ENCODE results near the gene FKBP1B.

The FKBP1B gene

GRCh38 chr2:24045511-24046508 lies 3.7 kb upstream of the FKBP1B start:
- H3K4me1 ChIP-seq (ENCODE audit: insufficient read depth, low read length) = peaks cover 6% of the 10 kb centered on the region; the same call in 1 of the 2 replicates
- H3K9me3 ChIP-seq (ENCODE audit: control insufficient read depth, insufficient read depth, low read length) = no peaks in the 10 kb centered on the region
- no peaks in the 10 kb centered on the region for H3K36me3 ChIP-seq (ENCODE audit: insufficient read depth, low read length)
- peak overlapping the region; percentile 92 for H3K9ac ChIP-seq (ENCODE audit: low read depth, low read length)

GRCh38 chr2:24046599-24046929 lies 3.0 kb upstream of the FKBP1B start:
- peaks cover 6% of the 10 kb centered on the region; the same call in 1 of the 2 replicates for H3K4me1 ChIP-seq (ENCODE audit: insufficient read depth, low read length)
- H3K36me3 ChIP-seq (ENCODE audit: insufficient read depth, low read length) = no peaks in the 10 kb centered on the region
- H3K9me3 ChIP-seq (ENCODE audit: control insufficient read depth, insufficient read depth, low read length) = no peaks in the 10 kb centered on the region
- peak overlapping the region; percentile 92 for H3K9ac ChIP-seq (ENCODE audit: low read depth, low read length)

GRCh38 chr2:24046930-24047702 lies 2.4 kb upstream of the FKBP1B start, which contains the start of gene WDCP:
TSS of gene WDCP (minus strand) at chr2:24047391. CDS start at chr2:24039494, 7,897 bp downstream.
- Histone ChIP-seq H3K9ac (ENCODE audit: low read depth, low read length) (peak within 1 kb of the TSS; percentile 92), H3K9me3 (ENCODE audit: control insufficient read depth, insufficient read depth, low read length) (no peaks in the 10 kb centered on the region), H3K36me3 (ENCODE audit: insufficient read depth, low read length) (no peaks in the 10 kb centered on the region), H3K4me1 (ENCODE audit: insufficient read depth, low read length) (peaks cover 6% of the 10 kb centered on the region; the same call in 1 of the 2 replicates)

DNA sequence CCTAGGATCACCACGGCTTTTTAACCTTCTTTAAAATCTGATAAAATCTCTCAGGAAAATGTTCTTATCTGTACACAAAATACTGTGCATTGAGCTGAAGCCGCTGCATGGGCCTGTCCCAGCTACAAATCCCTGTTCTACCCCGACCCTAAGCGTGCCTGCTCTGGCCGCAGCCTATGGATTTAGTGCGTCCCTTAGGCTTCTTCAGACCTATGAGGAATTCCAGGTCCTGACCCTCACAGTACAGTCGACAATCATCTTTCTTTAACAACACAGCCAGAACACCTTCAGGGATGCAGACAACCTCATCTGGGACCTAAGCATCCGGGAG lies 1.9 kb upstream of the FKBP1B start:
- H3K36me3 ChIP-seq (ENCODE audit: insufficient read depth, low read length) = no peaks in the 10 kb centered on the region
- peak overlapping the region; percentile 92 for H3K9ac ChIP-seq (ENCODE audit: low read depth, low read length)
- H3K9me3 ChIP-seq (ENCODE audit: control insufficient read depth, insufficient read depth, low read length) = no peaks in the 10 kb centered on the region
- peaks cover 6% of the 10 kb centered on the region; the same call in 1 of the 2 replicates for H3K4me1 ChIP-seq (ENCODE audit: insufficient read depth, low read length)

- peaks cover 6% of the 10 kb centered on the region; the same call in 1 of the 2 replicates for H3K4me1 ChIP-seq (ENCODE audit: insufficient read depth, low read length)
- no peaks in the 10 kb centered on the region for H3K36me3 ChIP-seq (ENCODE audit: insufficient read depth, low read length)
- peak overlapping the region; percentile 85; the same call in 1 of the 2 replicates for H3K9ac ChIP-seq (ENCODE audit: low read depth, low read length)
- H3K9me3 ChIP-seq (ENCODE audit: control insufficient read depth, insufficient read depth, low read length) = no peaks in the 10 kb centered on the region
Observed at GRCh38 chr2:24048769-24049484, 614 bp upstream of the FKBP1B start.

DNA sequence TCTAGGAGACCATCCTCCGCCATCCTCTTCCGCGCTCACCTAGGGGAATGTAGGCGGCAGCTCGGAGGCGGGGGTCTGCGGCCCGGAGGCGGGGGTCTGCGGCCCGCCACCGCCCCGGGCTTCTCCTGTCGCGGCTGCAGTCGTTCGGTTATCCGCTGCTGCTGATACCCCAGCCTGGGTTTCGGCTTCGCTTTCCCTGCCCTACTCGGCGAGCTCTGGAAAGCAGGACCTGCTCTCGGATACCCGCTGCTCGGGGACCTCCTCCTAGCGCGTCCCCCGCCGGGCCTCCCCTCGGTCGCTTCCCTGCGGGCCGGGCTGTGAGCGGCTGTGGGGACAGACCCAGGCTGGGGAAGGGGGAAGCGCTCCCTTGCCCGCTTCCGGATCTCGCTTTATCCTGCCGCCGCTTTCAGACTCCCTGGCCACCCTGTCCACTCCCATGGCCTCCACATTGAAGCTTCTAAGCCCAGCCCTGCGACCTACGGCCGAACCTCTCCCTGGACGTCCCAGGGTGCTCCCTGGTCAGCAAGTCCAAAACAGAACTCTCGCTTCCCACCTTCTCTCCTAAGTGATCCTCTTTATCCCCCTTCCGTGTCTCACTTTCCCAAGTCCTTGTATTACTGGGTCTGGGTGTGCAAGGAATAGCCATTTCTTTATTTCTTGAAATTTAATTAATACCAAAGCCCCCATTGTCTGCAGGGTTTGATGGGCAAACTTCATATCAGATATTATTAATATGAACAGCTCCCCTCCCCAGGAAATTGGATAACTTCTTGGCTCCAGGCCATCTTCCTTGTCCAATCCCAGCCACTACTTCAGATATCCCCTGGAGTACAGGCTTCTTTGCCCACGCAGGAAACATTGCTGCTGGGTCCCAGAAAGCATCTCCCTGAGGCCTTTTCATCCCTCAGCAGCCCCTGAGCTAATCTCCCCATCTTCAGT lies 769 bp downstream of the FKBP1B start:
- peak overlapping the region; percentile 85 for H3K9ac ChIP-seq (ENCODE audit: low read depth, low read length)

GRCh38 chr2:24051833-24052232 lies 2.3 kb downstream of the FKBP1B start:
- H3K9me3 ChIP-seq (ENCODE audit: control insufficient read depth, insufficient read depth, low read length) = no peaks in the 10 kb centered on the region
- H3K36me3 ChIP-seq (ENCODE audit: insufficient read depth, low read length) = no peaks in the 10 kb centered on the region
- no peak overlapping the region for H3K9ac ChIP-seq (ENCODE audit: low read depth, low read length)
- H3K4me1 ChIP-seq (ENCODE audit: insufficient read depth, low read length) = no peaks in the 10 kb centered on the region

More for the DNA sequence above, 769 bp downstream of the FKBP1B start:
- no peaks in the 10 kb centered on the region for H3K36me3 ChIP-seq (ENCODE audit: insufficient read depth, low read length)
- peaks cover 6% of the 10 kb centered on the region; the same call in 1 of the 2 replicates for H3K4me1 ChIP-seq (ENCODE audit: insufficient read depth, low read length)
- no peaks in the 10 kb centered on the region for H3K9me3 ChIP-seq (ENCODE audit: control insufficient read depth, insufficient read depth, low read length)

DNA sequence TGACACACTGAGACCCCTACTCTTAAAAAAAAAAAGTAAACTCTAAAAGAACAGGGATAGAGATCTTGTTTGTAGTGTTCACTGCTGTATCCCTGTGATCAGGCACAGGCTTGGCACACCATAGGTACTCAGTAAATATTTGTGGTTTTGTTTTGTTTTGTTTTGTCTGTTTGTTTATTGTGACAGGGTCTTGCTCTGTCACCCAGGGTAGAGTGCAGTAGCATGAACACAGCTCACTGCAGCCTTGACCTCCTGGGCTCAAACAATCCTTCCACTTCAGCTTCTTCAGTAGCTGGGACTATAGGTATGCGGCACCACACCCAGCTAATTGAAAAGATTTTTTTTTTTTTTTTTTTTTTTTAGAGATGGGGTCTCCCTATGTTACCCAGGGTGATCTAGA lies 3.4 kb downstream of the FKBP1B start:
- Histone ChIP-seq H3K4me1 (ENCODE audit: insufficient read depth, low read length) (no peaks in the 10 kb centered on the region), H3K36me3 (ENCODE audit: insufficient read depth, low read length) (no peaks in the 10 kb centered on the region), H3K9me3 (ENCODE audit: control insufficient read depth, insufficient read depth, low read length) (no peaks in the 10 kb centered on the region), H3K9ac (ENCODE audit: low read depth, low read length) (no peak overlapping the region)

DNA sequence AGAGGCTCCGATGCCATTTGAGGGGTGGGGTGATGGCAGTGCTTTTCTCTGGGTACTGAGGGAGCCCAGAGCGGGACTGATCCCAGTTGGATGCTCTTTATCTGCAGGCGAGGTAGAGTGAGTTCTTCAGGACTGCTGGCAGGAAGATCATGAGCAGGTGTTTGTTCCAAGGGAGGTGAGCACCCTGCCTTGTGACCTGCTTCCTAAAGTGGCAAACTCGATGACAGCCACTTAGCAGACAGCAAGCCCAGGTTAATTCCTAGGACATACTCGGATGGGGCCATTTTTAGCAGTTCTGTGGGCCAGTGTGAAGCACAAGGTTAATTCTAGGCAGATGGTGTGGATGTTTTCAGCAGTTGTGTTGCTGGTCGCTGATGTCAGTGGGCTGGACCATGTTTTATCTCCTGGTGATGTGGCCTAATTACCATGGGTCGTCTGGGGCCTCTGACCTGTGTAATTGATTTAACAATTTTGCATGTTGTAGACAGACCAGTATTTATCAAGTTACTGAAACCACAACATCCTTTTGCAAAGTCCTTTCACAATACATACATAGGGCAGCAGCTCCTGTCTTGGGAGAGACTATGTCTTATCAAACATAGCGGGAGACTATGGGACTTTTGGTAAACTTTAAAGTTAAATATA lies 4.9 kb downstream of the FKBP1B start:
- H3K9me3 ChIP-seq (ENCODE audit: control insufficient read depth, insufficient read depth, low read length) = no peaks in the 10 kb centered on the region

GRCh38 chr2:24055750-24056149 lies 6.2 kb downstream of the FKBP1B start:
- H3K9me3 ChIP-seq (ENCODE audit: control insufficient read depth, insufficient read depth, low read length) = no peaks in the 10 kb centered on the region
- no peaks in the 10 kb centered on the region for H3K36me3 ChIP-seq (ENCODE audit: insufficient read depth, low read length)
- H3K9ac ChIP-seq (ENCODE audit: low read depth, low read length) = no peak overlapping the region
- no peaks in the 10 kb centered on the region for H3K4me1 ChIP-seq (ENCODE audit: insufficient read depth, low read length)

More for the DNA sequence above, 4.9 kb downstream of the FKBP1B start:
- H3K4me1 ChIP-seq (ENCODE audit: insufficient read depth, low read length) = no peaks in the 10 kb centered on the region
- no peak overlapping the region for H3K9ac ChIP-seq (ENCODE audit: low read depth, low read length)
- no peaks in the 10 kb centered on the region for H3K36me3 ChIP-seq (ENCODE audit: insufficient read depth, low read length)

GRCh38 chr2:24058564-24059271 lies 9.2 kb downstream of the FKBP1B start:
- no peaks in the 10 kb centered on the region for H3K4me1 ChIP-seq (ENCODE audit: insufficient read depth, low read length)
- H3K36me3 ChIP-seq (ENCODE audit: insufficient read depth, low read length) = peaks cover 4% of the 10 kb centered on the region; the same call in 1 of the 2 replicates
- no peaks in the 10 kb centered on the region for H3K9me3 ChIP-seq (ENCODE audit: control insufficient read depth, insufficient read depth, low read length)
- H3K9ac ChIP-seq (ENCODE audit: low read depth, low read length) = no peak overlapping the region

DNA sequence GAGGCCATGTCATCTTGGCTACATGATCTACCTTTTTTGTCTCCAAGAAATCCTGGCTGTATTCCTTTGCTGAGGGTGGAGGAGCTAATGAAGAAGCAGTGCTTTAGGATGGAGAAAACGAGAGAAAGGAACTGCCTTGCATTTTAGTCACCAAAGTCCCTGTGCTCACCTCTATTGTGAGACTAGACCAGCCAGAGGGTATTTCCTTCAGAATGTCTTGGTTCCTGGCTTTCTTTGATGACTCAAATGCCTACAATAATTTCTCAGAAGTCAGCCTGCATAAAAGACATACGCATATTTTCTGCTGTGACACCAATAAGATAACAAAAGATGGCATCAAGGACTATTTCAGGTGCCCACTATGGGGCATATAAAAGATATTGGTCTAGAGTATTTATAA lies 15.8 kb downstream of the FKBP1B start:
- H3K36me3 ChIP-seq (ENCODE audit: insufficient read depth, low read length) = peaks cover 7% of the 10 kb centered on the region
- H3K9me3 ChIP-seq (ENCODE audit: control insufficient read depth, insufficient read depth, low read length) = no peaks in the 10 kb centered on the region
- no peak overlapping the region for H3K9ac ChIP-seq (ENCODE audit: low read depth, low read length)
- no peaks in the 10 kb centered on the region for H3K4me1 ChIP-seq (ENCODE audit: insufficient read depth, low read length)
